ENCODE results near the gene NUP85. TPM values are rescaled to one million over a fixed set of nuclear protein-coding genes. Genes with fewer than 3 reads are reported as not detected.
A peak's percentile ranks its signal among the peaks of the same experiment; 100 is the strongest.

The NUP85 gene
- total and polyA plus RNA-seq, 8 donors: 21.0 to 105 (median 25.3) TPM

- H3K4me3 ChIP-seq: peak overlapping the region; percentile 98 to 100 (median 100)
- intact Hi-C loops (cut with DNase I): no loop called here
- no peaks in the 10 kb centered on the region for H3K9me3 ChIP-seq
- TF ChIP-seq, protein P1, sequence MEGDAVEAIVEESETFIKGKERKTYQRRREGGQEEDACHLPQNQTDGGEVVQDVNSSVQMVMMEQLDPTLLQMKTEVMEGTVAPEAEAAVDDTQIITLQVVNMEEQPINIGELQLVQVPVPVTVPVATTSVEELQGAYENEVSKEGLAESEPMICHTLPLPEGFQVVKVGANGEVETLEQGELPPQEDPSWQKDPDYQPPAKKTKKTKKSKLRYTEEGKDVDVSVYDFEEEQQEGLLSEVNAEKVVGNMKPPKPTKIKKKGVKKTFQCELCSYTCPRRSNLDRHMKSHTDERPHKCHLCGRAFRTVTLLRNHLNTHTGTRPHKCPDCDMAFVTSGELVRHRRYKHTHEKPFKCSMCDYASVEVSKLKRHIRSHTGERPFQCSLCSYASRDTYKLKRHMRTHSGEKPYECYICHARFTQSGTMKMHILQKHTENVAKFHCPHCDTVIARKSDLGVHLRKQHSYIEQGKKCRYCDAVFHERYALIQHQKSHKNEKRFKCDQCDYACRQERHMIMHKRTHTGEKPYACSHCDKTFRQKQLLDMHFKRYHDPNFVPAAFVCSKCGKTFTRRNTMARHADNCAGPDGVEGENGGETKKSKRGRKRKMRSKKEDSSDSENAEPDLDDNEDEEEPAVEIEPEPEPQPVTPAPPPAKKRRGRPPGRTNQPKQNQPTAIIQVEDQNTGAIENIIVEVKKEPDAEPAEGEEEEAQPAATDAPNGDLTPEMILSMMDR (IDR thresholded peaks at IDR 0.05): no peak
- no peaks in the 10 kb centered on the region for H3K27me3 ChIP-seq
- FAIRE-seq (no peak), ATAC-seq (peak in 2 of 4 donors; percentile 1 to 3), DNase-seq (no peak)
- peak overlapping the region; percentile 96 to 99 (median 98) for H3K27ac ChIP-seq
- WGBS, 2 donors: 1% methylated on average over 31 of the region's 31 CpGs
- peaks cover 8 to 17% (median 10%) of the 10 kb centered on the region in 3 donors for H3K4me1 ChIP-seq
- H3K36me3 ChIP-seq: peaks cover under 1 to 10% (median under 1%) of the 10 kb centered on the region in 3 donors
Measured at GRCh38 chr17:75260641-75261335, 55.3 kb downstream of the NUP85 start.

GRCh38 chr17:75261336-75262111 lies 56.0 kb downstream of the NUP85 start, which contains the start of the genes GGA3 and MRPS7:
Gene GGA3, minus strand, starts transcription at chr17:75261606. Its CDS starts 19 bp downstream, at chr17:75261587.
Gene MRPS7, plus strand, starts transcription at chr17:75261879. Its CDS starts 22 bp downstream, at chr17:75261901.
- ATAC-seq (peak; percentile 98 to 99 (median 98)), DNase-seq (peak; percentile 92 to 98 (median 94)), FAIRE-seq (no peak)
- H3K27ac ChIP-seq: peak within 1 kb of the TSS; percentile 96 to 99 (median 98)
- H3K9me3 ChIP-seq: no peaks in the 10 kb centered on the region
- intact Hi-C loops (cut with DNase I): no loop called here
- WGBS, 2 donors: 1% methylated on average over 58 to 68 of the region's 69 CpGs
- TF ChIP-seq, protein P1 (IDR thresholded peaks at IDR 0.05): no peak
- H3K36me3 ChIP-seq: peaks cover 3 to 17% (median 4%) of the 10 kb centered on the region in 3 donors
- H3K4me1 ChIP-seq: peaks cover 8 to 17% (median 10%) of the 10 kb centered on the region in 3 donors
- peak within 1 kb of the TSS; percentile 98 to 100 (median 100) for H3K4me3 ChIP-seq
- H3K27me3 ChIP-seq: no peaks in the 10 kb centered on the region

DNA sequence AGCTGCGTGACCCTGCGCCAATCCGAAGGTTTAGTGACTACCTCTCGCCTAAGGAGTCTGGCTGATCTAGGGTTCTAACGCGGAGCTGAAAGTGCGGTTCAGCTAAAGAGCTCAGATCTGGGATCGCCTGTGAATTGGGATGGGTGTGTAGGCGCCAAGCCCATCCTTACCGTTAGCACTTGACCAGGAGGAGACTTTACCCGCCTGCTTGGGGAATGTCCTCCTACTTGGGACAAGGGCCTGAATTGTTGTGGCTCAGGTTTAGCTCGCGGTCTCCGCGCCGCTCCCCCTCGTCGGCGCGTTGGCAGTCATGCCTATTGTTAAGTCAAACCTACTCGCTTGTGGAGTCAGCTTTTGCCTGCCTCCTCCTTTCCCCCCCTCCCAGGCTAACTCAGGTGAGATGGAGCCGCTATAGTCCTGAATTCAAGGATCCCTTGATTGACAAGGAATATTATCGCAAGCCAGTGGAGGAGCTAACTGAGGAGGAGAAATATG lies 56.7 kb downstream of the NUP85 start:
- intact Hi-C loops (cut with DNase I): no loop called here
- TF ChIP-seq, protein P1 (IDR thresholded peaks at IDR 0.05): no peak
- DNase-seq (no peak), FAIRE-seq (no peak), ATAC-seq (peak in 3 of 4 donors; percentile 5 to 13 (median 10))
- H3K9me3 ChIP-seq: no peaks in the 10 kb centered on the region
- peak overlapping the region; percentile 98 to 100 (median 100) for H3K4me3 ChIP-seq
- H3K27me3 ChIP-seq: no peaks in the 10 kb centered on the region
- H3K36me3 ChIP-seq: peaks cover 3 to 20% (median 4%) of the 10 kb centered on the region in 3 donors
- peak overlapping the region; percentile 96 to 99 (median 98) for H3K27ac ChIP-seq
- 0 to 1% methylated on average over 23 of the region's 23 CpGs for WGBS, 2 donors
- H3K4me1 ChIP-seq: peaks cover 8 to 17% (median 10%) of the 10 kb centered on the region in 3 donors

GRCh38 chr17:75263055-75263454 lies 57.6 kb downstream of the NUP85 start:
- H3K36me3 ChIP-seq: peaks cover 3 to 20% (median 4%) of the 10 kb centered on the region in 3 donors
- FAIRE-seq: no peak
- TF ChIP-seq, protein P1 (IDR thresholded peaks at IDR 0.05): no peak
- peaks cover 8 to 17% (median 10%) of the 10 kb centered on the region in 3 donors for H3K4me1 ChIP-seq
- DNase-seq: no peak
- H3K27ac ChIP-seq: no peak overlapping the region
- ATAC-seq: no peak
- H3K4me3 ChIP-seq: no peak overlapping the region
- 91 to 100% methylated on average over 4 of the region's 4 CpGs for WGBS, 2 donors
- H3K27me3 ChIP-seq: no peaks in the 10 kb centered on the region
- intact Hi-C loops (cut with DNase I): no loop called here
- H3K9me3 ChIP-seq: no peaks in the 10 kb centered on the region
